ENCODE results near the gene HAUS3.
"Not testable (repeated sequence)": the region's sequence is repeated elsewhere in the genome, so short reads cannot be mapped to it uniquely, and the experiment has no call there.

Gene HAUS3

DNA sequence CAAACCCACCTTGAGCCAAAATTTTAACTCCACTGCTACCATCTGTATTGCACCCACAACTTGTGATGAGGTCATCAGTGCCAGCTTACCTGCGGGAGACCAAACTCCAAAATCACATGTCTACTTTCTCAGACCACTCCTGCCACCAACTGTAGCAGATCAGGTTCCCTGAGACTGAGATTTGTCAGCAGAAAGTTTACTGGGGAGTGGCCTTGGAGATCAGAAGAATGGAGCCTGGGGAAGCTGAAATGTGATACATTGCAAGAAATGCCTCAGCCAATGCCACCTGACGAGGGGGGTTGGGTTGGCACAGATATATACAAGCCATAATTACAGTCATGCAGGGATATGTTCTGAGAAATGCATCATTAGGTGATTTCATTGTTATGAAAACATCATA is 19.1 kb downstream of the HAUS3 start:
- TF ChIP-seq CTCF (IDR thresholded peaks at IDR 0.05; ENCODE audit: insufficient read depth, low read depth, low read length, missing control alignments): no peak
- H3K4me3 ChIP-seq (ENCODE audit: low read length): no peak overlapping the region
- DNase-seq (ENCODE audit: low read depth): peak; percentile 42

- not testable (repeated sequence) for H3K4me3 ChIP-seq (ENCODE audit: low read length)
These were observed 20.5 kb downstream of the HAUS3 start for GRCh38 chr4:2221378-2221777.

GRCh38 chr4:2220016-2220630 is 21.8 kb downstream of the HAUS3 start:
- peak; percentile 69 for DNase-seq (ENCODE audit: low read depth)
- peak; percentile 96 for TF ChIP-seq CTCF (IDR thresholded peaks at IDR 0.05; ENCODE audit: insufficient read depth, low read depth, low read length, missing control alignments)
- H3K4me3 ChIP-seq (ENCODE audit: low read length): no peak overlapping the region

More at GRCh38 chr4:2221378-2221777, 20.5 kb downstream of the HAUS3 start:
- DNase-seq (ENCODE audit: low read depth): not testable (repeated sequence)

GRCh38 chr4:2219233-2219760 is 22.6 kb downstream of the HAUS3 start:
- H3K4me3 ChIP-seq (ENCODE audit: low read length): no peak overlapping the region
- no peak for DNase-seq (ENCODE audit: low read depth)
- no peak for TF ChIP-seq CTCF (IDR thresholded peaks at IDR 0.05; ENCODE audit: insufficient read depth, low read depth, low read length, missing control alignments)

GRCh38 chr4:2218436-2218835 is 23.5 kb downstream of the HAUS3 start:
- TF ChIP-seq CTCF (IDR thresholded peaks at IDR 0.05; ENCODE audit: insufficient read depth, low read depth, low read length, missing control alignments): no peak
- DNase-seq (ENCODE audit: low read depth): no peak
- H3K4me3 ChIP-seq (ENCODE audit: low read length): no peak overlapping the region

DNA sequence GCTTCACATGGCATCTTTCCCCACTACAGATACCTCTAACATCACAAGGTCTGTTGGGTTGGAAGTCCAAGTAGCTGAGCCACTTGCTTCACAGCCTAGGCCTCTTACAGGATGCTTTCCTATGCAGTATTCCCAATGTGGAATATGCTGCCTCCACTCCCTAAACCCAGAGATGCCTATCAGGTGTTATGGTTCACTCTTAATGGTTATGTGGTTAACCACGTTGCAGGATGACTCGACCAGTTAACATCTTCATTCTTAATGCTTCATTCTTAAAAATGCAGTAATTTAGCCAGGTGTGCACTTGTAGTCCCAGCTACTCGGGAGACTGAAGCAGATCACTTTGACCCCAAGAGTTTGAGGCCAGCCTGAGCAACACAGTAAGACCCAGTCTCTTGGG is 24.2 kb downstream of the HAUS3 start:
- no peak overlapping the region for H3K4me3 ChIP-seq (ENCODE audit: low read length)
- TF ChIP-seq CTCF (IDR thresholded peaks at IDR 0.05; ENCODE audit: insufficient read depth, low read depth, low read length, missing control alignments): no peak
- peak; percentile 46 for DNase-seq (ENCODE audit: low read depth)

DNA sequence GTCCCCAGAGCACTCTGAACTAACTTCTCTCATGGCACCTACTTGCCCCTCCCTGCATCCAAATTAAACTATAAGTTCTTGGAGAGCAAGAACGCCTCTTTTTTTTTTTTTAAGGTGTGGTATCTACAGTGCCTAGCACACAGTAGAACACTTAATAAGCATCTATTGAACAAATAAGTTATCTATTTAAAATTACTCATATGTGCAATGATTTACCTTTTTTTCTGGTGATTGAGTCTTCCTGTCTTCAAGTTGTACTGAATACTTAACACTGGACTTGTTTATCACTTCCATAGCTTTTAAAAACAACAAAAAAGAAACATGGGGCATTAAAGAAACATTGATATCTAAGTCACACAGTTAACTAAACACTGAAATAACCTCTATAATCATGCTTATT is 29.1 kb downstream of the HAUS3 start:
- DNase-seq (ENCODE audit: low read depth): no peak
- TF ChIP-seq CTCF (IDR thresholded peaks at IDR 0.05; ENCODE audit: insufficient read depth, low read depth, low read length, missing control alignments): no peak

GRCh38 chr4:2202789-2203188 is 39.1 kb downstream of the HAUS3 start:
- not testable (repeated sequence) for H3K4me3 ChIP-seq (ENCODE audit: low read length); DNase-seq (ENCODE audit: low read depth)

More for the DNA sequence above, 29.1 kb downstream of the HAUS3 start:
- H3K4me3 ChIP-seq (ENCODE audit: low read length): no peak overlapping the region

Data from epithelial cell of esophagus (primary cell).